ENCODE results near the gene ASXL1.

Gene ASXL1

DNA sequence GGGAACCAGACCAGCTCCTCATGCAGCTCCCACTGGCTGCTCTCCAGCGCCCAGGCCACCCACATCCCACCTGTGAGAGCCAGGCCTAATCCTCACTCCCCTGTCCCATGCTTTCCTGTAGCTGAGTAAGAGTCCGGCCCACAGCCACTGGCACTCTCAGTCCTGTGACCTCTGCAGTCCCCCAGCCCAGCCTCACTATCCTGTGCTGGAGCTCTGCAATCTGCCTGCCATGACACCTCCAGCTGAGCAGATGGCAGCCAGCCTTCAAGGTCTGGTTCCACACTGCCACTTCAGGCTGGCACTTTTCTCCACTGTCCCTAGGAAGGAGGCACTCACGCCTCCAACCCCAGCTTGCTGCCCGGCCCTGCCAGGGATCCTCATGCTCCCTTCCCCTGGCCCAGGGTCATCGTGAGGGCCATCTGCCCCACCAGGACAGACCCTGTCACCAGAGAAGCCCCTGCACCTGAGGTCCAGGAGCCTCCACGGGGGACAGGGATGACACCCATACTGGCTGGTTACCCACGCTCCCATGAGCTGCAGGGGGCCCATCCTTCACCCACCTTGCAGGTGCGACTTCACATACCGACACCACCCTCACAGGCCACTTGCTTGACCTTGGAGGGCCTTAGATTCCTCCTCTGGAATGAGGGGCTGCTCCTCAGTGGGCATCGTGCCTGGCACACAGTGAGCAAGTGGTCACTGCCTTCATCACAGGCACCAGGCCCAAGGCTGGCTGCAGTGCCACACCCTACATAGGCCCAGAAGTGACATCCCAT is 100.1 kb downstream of the ASXL1 start:
- no peaks in the 10 kb centered on the region for H3K9me3 ChIP-seq
- no peak overlapping the region for H3K4me3 ChIP-seq
- TF ChIP-seq, protein P1, sequence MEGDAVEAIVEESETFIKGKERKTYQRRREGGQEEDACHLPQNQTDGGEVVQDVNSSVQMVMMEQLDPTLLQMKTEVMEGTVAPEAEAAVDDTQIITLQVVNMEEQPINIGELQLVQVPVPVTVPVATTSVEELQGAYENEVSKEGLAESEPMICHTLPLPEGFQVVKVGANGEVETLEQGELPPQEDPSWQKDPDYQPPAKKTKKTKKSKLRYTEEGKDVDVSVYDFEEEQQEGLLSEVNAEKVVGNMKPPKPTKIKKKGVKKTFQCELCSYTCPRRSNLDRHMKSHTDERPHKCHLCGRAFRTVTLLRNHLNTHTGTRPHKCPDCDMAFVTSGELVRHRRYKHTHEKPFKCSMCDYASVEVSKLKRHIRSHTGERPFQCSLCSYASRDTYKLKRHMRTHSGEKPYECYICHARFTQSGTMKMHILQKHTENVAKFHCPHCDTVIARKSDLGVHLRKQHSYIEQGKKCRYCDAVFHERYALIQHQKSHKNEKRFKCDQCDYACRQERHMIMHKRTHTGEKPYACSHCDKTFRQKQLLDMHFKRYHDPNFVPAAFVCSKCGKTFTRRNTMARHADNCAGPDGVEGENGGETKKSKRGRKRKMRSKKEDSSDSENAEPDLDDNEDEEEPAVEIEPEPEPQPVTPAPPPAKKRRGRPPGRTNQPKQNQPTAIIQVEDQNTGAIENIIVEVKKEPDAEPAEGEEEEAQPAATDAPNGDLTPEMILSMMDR (IDR thresholded peaks at IDR 0.05): no peak
- DNase-seq: no peak
- H3K4me1 ChIP-seq: peaks cover 7 to 21% (median 14%) of the 10 kb centered on the region in 4 donors
- intact Hi-C loops (cut with DNase I; ENCODE audit: low total_unique reads): loop anchor here (10.0 kb wide), 2 partner anchors 123 to 253 kb away; partner anchors contain the start of genes PLAGL2 and POFUT1
- H3K27me3 ChIP-seq: no peaks in the 10 kb centered on the region
- H3K36me3 ChIP-seq: peaks cover 0 to 7% (median 0%) of the 10 kb centered on the region in 3 donors
- no peak overlapping the region for H3K27ac ChIP-seq

DNA sequence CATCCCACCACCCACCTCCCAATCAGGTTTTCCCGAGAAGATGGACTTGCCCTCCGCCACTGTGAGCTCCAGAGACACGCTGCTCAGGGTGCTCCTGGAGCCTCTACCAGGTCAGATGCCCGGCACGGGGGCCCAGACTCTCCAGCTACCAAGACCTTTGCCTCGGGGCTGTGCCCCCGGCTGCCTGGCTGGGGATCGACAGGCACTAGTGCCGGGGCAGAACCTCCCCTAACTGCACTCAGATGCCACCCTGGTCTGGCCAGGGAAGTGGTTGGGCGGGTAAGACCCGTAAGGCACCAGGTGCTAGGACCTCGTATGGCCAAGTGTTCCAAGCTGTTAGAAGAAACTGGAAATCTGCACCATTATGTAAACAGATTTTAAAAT is 100.7 kb downstream of the ASXL1 start:
- Histone ChIP-seq H3K9me3 (no peaks in the 10 kb centered on the region), H3K36me3 (peaks cover 0 to 1% (median 0%) of the 10 kb centered on the region in 3 donors), H3K27ac (no peak overlapping the region), H3K27me3 (no peaks in the 10 kb centered on the region), H3K4me1 (peaks cover 7 to 27% (median 14%) of the 10 kb centered on the region in 4 donors), H3K4me3 (no peak overlapping the region)
- DNase-seq: no peak
- intact Hi-C loops (cut with DNase I; ENCODE audit: low total_unique reads): loop anchor here (10.0 kb wide), 2 partner anchors 124 to 254 kb away; partner anchors contain the start of genes PLAGL2 and POFUT1
- TF ChIP-seq, protein P1 (IDR thresholded peaks at IDR 0.05): no peak

DNA sequence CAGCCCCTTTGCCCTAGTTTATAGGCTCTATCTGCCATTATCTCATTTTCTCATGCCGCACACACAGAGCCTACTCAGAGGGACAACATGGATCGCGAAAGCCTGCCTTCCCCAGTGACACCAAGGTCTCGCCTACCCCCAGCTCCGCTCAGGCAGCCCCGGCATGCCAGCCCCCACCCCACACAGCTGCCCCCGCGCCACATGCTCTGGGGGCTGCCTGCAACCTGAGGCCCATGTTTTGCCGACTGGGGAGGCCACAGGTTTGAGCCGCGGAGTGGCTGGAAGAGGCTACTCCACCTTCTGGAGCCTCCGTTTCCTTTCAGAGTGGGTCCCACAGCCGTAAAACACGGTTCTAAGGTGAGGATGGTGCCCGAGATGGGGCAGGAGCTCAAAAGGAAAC is 102.1 kb downstream of the ASXL1 start:
- H3K36me3 ChIP-seq: no peaks in the 10 kb centered on the region
- no peak overlapping the region for H3K27ac ChIP-seq
- peaks cover 7 to 38% (median 14%) of the 10 kb centered on the region in 4 donors for H3K4me1 ChIP-seq
- intact Hi-C loops (cut with DNase I; ENCODE audit: low total_unique reads): no loop called here
- no peak overlapping the region for H3K4me3 ChIP-seq
- H3K9me3 ChIP-seq: no peaks in the 10 kb centered on the region
- no peaks in the 10 kb centered on the region for H3K27me3 ChIP-seq
- no peak for DNase-seq
- TF ChIP-seq, protein P1 (IDR thresholded peaks at IDR 0.05): no peak

DNA sequence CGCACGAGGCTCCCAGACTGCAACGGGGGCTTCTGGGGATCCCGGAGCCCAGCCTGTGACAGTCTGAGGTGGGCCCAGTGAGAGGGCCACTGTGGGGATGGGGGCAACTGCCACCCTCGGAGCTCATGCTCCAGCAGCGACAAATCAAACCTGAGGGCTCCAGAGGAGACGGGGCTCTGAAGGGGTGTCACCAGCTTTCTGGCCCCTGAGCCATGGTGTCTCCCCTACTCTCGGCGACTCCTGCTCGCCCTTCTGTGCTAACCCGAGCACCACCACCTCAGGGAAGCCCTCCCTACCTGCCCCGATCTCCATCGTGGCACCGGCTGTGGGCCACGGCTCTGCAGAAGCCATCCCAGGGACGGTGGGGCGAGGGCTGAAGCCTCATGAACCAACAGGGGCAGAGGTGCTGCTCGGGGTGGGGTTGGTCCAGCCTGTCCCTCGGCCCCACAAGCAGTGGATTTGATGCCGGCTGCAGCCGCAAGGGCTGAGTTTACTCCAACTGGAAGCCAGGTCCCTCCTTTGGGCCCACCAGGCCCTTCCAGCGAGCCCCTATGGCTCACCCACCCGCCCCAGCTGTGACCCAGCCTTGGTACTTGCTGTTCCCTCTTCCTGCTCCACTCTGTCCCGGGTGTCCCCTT is 102.7 kb downstream of the ASXL1 start:
- TF ChIP-seq, protein P1 (IDR thresholded peaks at IDR 0.05): no peak
- Histone ChIP-seq H3K27ac (no peak overlapping the region), H3K27me3 (no peaks in the 10 kb centered on the region), H3K4me3 (no peak overlapping the region), H3K36me3 (no peaks in the 10 kb centered on the region), H3K4me1 (peaks cover 7 to 44% (median 14%) of the 10 kb centered on the region in 4 donors), H3K9me3 (no peaks in the 10 kb centered on the region)
- intact Hi-C loops (cut with DNase I; ENCODE audit: low total_unique reads): no loop called here
- no peak for DNase-seq

DNA sequence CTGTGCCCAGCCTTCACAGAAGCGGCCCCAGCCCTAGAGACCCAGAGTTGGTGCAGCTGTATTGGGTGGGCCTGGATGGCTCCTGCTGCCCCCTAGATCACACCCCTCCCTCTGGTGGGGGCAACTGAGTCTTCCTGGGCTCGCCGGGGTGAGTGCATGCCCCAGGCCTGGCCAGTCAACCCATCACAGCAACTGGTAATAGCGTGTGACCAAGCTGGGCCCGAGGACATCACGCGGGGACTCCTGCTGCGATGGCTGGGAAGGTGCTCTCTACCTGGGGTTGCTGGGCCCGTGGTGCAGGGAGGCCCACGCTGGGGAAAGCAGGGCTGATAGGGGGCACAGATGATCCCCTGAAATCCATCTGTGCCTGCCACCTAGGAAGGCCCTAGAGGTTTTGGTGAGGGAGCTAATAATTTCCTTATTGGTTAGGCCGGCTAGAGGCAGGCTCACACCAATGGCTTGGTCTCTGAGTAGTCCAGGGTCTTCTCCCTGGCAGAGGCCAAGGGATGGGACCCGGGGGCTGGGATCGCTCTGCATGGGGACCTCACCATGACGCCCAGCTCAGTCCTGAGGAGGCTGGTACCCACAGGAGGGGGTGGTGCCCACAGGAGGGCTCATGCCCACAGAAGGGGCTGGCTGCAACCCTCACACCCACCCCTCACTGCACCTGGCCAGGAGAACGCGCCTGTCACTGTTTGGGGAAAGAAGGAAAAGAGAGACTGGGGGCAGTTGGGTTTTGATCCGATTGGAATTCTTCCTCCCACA is 103.9 kb downstream of the ASXL1 start:
- TF ChIP-seq, protein P1 (IDR thresholded peaks at IDR 0.05): no peak
- no peak overlapping the region for H3K4me3 ChIP-seq
- H3K4me1 ChIP-seq: peaks cover under 1 to 47% (median 8%) of the 10 kb centered on the region in 4 donors
- intact Hi-C loops (cut with DNase I; ENCODE audit: low total_unique reads): no loop called here
- H3K27ac ChIP-seq: no peak overlapping the region
- H3K27me3 ChIP-seq: no peaks in the 10 kb centered on the region
- no peaks in the 10 kb centered on the region for H3K36me3 ChIP-seq
- no peak for DNase-seq
- H3K9me3 ChIP-seq: no peaks in the 10 kb centered on the region

All from tibial artery (tissue), 4 donors.